ENCODE data around the gene RIN3.
A peak's percentile ranks its signal among the peaks of the same experiment; 100 is the strongest.
"Not testable (repeated sequence)": the region's sequence is repeated elsewhere in the genome, so short reads cannot be mapped to it uniquely, and the experiment has no call there.

The RIN3 gene

DNA sequence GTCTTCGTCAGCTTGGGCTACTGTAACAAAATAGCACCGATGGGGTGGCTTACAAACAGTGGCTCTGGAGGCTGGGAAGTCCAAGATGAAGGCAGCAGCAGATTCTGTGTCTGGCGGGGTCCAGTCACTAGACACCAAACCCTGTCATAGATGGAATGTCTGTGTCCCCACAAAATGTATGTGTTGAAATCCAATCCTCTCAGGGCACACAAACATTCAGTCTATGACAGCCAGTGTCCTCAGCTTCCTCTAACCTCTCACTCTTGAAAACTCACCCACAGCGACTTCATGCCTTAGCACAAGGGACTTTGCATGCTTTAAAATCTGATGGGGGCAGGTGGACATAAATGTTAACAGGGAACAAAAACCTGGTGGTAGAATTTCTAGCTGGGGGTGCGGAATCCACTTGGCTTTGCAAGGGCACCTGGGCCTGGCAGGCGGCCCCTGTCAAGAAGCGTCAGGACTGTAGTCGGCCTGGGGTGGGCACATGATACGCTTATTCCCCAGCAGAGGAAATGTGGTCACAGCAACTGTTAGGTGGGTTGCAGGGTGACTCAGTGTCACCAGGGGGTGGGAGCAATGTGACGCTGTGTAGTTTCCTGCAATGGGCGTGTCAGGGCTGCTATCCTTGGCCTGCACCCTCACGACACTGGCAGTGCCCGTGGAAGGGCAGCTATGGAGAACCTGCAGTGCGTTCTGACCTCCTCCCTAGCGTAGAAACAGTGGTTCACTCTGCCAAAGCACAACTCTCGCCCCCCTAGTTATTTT is 17.7 kb downstream of the RIN3 start:
- no peak for DNase-seq

DNA sequence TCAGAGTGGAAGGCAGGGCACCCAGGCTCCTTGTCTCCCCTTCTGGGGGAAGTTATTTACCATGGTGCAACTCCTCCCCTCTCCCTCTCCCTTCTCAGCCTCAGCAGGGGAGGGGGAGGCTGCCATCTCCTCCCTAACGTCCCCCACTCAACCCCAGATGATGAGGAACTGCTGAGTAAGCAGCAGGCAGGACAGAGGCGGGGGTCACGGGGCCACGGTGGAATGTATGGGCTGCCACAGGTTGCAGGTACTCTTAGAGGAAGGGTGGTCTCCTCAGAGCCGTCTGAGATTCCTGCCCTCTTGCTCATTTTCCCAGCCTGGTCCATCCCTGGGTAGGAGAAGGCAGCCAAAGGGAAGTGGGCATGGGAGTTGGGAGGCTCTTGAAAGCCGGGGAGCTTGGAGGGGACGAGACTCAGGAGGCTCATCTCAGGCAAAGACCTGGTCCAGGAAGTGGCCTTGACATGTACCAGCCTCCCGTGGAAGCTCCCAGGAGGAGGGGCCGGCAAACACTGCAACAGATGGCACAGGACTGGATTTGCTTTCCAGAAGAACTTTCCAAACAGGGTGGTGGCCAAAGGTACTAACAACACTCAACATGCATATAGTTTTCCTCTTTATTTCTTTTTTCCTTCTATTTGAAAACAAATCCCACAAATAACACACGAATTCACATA is 19.0 kb downstream of the RIN3 start:
- DNase-seq, result no peak

DNA sequence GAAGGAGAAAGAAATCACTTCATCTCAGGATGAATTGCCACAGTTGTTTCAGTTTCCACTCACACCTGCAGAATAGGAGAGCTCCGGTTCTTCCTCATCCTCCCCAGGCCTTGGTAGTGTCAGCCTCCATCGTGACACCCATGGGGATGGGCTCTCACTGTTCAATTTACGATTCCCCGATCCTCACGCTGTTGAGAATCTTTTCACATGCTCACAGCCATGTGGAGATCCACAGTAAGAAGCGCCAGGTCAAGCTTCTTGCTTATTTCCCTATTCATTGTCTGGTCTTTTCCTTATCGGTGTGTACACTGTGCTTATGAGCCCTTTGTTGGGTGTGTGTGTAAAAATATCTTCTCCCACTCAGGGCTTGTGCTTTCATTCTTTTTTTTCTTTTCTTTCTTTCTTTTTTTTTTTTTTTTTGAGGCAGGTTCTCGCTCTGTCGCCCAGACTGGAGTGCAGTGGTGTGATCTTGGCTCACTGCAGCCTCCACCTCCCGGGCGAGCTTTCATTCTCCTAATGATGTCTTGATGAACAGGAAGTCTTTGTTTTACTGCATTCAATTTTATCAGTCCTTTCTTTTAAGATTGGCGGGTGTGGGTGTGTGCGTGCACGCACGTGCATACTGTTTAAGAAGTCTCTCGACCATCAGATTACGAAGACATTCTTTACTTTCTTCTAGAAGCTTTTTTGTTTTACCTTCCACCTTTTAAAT is 21.5 kb downstream of the RIN3 start:
- DNase-seq, result no peak

DNA sequence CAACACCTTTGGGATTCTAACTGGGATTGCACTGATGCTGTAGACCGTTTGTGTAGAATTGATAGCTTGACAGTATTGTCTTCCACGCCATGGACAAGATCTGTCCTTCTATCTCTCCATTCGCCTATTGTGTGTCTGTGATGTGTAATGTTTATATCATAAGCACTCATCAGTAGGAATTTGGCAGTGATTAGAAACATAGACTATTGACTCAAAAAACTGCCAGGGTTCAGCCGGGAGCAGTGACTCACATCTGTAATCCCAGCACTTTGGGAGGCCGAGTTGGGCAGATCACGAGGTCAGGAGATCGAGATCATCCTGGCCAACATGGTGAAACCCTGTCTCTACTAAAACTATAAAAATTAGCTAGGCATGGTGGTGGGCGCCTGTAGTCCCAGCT is 22.6 kb downstream of the RIN3 start:
- DNase-seq, result not testable (repeated sequence)

DNA sequence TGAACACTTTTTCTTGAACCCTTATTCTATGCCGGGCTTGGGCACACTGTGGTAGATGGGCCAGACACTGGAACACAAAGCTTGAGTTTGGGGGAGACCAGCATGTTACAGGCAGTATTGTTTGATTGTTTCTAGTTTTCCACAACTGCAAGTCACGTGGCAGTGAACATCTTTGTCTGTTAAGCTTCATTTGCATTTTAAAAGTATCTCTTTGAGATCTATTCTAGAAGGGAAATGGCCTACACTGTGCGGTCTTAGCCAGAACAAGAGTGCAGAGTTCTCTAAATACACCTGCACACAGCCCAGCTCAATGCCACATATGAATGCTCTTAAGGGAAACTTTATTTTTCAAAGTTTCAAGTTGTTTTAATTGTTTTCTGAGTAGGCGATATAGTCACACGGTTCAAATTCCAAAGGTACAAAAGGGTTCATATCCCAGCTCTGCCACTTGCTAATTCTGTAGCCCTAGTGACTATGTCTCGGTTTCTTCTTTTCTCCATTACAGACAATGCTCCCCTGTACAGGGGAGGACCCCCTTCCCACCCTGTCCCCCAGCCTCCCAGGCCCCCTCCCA is 24.9 kb downstream of the RIN3 start:
- DNase-seq, result no peak

DNA sequence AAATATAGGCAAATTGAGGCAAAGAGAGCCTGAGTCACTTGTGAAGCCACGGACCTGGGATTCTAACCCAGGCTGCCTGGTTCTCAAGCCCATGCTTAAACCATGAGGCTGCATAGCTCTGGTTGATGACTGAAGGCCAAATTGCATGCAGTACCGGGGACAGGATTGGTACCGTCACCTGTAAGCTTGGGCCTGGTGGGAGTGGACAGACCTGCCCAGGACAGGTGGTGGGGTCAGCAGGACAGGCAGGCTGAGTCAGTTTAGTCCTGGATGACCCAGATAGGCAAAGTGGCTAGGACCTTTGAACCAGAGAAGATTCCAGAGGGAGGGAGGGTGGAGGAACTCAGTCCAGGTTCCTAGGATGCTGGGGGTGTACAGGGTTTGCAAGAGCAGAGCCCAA is 25.8 kb downstream of the RIN3 start:
- no peak for DNase-seq

DNA sequence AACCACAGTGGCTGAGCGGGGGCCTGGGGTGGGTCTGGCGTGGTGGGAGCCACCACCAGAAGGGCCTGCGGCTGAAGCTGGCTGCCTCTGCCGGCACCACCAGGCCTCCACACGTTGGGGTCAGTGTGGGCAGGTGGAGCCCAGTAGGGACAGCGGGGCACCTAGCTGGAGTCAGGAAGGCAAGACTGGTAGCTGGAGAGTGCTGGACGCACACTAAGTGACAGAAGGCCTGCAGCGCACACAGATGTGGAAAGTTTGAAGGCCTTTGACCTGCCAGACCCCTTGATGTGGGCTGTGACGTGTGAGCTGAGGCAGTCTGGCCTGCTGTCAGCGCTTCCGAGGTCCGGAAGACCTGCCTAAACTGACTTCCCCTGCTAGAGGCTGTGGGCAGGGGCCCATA is 26.3 kb downstream of the RIN3 start:
- DNase-seq, result no peak

DNA sequence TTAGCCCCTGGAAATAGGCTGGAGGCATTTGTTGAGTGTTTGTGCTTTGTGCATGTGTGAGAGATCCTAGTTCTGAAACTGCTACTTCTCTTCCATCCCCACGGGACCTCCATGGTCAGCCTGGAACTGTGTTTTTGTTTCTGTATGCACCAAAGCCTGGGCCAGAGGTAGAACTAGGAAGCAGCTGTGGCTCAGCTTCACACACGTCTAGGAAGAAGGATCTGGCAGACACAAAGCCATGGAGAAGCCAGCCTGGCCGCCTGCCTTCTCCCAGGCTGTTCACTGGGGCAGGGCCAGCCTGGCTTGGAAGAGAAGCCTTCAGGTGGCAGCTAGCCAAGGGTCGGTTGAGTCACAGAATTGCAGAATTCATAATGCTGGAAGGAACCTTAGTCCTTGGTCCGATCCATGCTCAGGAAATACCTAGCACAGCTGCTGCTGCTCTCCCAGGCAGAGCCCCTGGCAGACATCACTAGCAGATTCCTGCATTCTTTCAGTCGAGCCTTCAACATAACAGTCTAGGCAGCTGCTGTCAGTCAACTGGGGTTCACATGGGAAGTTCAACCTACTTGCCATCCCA is 27.0 kb downstream of the RIN3 start:
- no peak for DNase-seq

DNA sequence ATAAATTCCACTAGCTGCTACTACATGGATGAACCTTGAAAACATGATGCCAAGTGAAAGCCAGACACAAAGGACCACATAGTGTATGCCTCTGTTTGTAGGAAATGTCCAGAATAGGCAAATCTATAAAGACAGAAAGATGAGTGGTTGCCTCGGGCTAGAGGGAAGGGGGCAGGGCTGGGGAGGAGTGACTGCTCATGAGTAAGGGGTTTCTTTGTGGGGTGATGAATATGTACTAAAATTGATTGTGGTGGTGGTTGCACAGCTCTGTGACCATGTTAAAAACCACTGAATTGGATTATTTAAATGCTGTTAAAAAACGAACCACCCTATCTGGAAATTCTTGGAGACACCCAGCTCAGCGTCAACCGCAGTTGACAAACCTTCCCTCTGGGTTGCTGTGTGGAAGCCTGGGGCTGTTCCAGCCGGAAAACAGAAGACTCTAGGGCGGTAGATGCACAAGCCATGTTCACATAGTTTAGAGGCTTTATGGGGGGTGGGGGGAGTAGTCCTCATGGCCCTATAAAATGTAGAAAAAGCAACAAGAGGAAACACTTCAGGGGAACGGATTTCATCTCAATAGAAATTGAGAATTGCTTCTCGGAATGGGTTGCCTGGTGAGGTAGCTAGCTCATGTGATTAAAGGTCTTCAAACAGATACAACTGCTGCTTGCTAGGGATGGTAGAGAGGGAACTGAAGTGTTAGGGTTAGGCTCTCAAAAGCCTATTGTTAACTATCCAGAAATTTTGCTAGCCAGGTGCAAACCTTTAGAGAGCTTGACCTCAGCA is 29.4 kb downstream of the RIN3 start:
- no peak for DNase-seq

DNA sequence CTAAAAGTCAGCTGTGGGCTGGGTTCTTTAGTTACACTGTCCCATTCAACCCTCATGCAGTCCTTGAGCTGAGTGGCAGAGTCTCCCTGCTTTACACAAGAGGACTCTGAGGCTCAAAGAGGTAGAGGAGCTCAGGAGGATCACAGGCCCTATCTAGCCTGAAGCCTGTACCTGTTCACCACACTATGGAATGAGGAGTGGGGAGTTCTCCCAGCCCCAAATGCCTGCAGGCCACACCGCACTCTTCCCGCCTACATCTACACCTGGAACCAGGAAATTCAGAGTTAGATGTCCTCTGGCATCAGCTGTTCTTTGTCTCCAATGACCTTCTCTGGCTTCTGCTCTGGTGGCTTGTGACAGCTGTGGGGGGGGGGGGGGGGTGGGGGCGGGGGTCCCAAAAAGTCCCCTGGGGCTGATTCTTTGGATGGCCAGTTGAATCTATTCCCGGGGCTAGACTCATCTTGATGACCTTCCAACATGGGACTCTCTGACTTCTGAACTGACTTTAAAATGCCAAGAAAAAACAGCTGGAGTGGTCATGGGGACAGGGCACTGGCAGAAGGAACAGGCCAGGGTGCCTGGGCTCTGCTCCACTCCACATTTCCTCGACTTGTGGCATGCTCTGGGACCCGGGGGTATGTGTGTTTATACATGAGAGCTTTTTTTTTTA is 30.6 kb downstream of the RIN3 start:
- DNase-seq, result no peak

DNA sequence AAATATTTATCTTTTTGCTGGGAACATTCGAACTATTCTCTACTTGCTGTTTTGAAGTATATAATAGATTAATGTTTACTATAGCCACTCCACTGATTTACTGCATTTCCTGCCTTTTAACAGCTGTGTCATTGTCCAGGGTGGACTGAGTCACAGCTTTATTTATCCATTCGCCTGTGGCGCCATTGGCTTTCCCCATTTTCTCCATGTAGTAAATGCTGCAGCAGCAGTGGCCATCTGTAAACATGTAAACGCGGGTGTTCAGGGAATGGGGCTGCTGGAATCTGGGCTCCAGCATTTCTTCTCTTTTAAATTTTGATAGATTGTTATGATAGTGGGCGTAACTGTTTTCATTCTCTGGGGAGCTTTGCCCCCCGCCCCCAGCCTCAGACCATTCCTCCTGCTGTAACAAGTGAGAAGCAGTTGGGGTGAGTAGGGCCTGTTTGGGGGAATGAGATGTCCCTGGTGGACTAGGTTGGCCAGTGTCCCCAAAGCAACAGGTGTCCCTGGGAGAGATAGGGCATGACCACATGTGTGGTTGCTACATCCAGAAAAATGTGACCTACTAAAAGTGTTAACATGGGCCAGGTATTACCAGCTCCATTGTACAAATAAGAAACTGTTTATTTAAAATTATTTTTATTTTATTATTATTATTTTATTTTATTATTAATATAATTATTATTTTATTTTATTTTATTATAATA is 32.9 kb downstream of the RIN3 start:
- DNase-seq, result peak; percentile 79

DNA sequence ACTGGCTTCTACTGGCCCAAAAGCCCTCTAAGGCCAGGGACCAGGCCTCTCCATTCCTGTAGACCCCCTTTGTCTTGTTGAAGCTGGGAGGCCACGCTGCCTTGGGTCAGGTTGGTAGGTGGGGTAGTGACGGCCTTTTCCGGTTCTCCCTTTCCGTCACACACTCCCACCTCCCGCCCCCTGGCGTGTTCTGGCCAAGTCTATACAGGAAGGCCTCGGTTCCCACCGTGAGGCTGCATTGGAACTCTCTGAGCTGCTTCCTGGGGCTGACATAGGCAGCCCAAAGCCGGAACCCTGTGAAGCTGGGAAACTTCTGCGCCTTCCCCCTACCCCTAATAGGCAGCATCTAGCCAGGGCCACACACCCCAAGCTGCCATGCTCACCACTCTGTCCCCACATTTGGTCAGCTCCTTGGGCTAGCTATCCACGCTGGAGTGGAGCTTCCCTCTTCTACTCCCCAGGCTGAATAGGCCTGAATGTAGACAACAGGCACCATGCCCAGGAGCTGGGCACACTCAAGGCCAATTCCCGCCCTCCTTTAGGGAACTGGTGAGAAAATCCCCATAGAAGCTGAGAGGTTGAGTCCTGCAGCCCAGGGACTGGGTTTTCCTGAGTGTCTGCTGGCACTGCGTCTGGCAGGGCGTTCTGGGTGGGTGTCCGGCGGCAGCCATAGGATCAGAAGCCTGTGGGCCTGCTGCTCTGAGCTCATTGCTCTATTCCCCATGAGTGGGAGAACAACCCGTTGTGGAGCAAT is 35.7 kb downstream of the RIN3 start:
- DNase-seq, result no peak

DNA sequence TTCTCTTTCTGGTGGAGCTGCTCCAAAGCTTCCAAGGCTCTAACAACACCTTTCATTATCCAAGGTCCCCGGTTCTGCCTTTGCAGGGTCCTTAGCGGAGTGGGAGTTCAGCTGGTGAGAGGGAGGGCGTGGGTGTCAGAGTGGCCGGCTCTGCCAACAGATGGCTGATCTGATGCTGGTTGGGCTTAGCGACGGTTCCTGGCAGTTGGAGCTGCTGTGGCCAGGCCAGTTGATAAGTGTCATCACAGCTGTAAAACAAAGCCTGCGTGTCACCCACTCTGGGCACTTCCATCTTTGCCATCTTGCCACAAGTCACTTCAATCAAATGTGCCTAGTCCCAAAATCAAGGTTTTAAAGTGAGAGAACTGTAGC is 36.3 kb downstream of the RIN3 start:
- no peak for DNase-seq

DNA sequence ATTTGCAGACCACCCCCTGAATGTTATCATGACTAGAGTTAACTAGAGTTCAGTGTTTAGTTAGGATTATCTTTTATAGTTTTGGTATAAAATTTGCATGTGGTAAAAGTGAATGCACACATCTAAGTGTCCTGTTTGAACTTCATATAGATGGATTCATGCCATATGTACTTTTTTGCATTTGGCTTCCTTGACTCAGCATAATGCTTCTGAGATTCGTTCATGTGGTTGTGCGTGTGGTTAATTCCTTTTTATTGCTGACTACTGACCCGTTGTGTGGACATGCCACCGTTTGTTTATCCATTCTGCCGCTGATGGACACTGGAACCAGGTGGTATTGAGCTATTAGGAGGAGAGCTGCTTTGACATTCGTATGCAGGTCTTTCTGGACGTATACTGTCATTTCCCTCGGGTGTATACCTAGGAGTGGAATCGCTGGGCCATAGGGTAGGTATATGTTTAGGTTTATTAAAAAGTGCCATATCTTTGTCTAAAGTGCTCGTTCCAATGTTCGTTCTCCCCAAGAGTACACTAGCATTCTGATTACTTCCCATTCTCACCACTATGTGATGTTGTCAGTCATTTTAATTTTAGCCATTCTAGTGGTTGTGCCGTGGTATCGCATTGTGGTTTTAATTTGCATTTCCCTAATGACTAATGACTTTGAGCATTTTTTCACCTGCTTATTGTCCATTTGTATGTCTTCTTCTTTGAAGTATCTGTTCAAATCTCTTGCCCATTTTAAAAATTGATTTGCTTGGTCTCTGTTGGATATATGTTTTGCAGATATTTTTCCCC is 37.7 kb downstream of the RIN3 start:
- DNase-seq, result no peak

DNA sequence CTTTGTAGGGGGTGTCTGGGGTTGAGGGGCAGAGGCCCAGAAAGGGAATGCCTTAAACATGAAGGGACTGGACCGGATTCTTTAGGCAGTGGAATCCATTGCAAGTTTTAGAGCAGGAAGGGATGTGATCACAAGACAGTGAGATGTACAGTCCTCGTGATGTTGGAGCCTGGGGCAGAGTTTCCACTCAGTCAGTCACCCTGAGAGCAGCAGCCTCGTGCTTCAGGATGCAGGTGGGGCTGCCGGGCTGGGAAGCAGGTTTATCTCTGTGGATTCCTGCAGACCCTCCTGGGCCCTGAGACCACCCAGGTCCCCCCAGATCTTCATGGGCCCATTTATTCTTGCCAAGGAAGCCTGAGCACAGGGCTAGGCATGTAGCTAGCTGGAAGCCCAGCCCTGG is 38.5 kb downstream of the RIN3 start:
- DNase-seq, result no peak

DNA sequence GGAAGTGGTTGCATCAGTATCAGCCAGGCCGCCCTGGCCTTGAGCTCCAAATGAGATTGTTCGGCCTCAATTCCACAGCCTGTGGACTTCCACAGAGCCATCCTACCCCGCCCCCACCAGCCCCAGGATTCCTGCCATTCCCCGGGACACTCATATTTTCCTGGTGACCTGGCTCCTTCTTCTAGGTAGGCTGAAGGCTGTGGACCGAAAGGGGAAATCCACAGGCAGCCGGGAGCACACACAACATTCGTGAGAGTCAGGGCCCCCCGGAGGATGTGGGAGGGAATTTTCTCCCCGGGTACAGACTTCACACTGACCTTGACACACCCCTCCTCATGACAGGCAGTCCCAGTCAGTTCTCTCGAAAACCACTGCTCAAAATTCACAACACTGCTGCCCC is 39.9 kb downstream of the RIN3 start:
- no peak for DNase-seq

DNA sequence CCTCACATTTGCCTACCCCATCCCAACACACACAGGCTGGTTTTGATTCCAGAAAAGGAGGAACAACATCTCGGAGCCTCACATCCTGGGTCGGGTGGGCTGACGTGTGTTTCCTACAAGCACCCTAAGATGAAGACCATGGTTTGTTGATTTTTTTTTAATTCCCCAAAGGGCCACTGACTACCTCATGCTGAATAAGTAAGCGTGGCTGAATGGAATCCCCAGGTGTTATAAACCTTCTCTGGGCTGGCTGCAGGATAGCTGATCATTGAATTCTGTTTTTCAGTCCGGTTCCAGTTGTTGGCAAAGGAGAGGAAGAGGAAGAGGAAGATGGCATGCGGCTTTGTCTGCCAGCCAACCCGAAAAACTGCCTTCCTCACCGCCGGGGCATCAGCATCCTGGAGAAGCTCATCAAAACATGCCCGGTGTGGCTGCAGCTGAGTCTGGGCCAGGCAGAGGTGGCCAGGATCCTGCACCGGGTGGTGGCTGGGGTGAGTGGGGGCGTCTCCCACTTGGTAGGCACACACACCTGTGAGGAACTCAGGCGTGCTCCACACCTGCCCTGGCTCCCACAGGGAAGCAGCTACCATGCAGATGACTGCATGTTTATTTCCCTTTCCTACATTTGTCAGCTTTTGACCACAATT is 42.0 kb downstream of the RIN3 start:
- DNase-seq, result no peak

DNA sequence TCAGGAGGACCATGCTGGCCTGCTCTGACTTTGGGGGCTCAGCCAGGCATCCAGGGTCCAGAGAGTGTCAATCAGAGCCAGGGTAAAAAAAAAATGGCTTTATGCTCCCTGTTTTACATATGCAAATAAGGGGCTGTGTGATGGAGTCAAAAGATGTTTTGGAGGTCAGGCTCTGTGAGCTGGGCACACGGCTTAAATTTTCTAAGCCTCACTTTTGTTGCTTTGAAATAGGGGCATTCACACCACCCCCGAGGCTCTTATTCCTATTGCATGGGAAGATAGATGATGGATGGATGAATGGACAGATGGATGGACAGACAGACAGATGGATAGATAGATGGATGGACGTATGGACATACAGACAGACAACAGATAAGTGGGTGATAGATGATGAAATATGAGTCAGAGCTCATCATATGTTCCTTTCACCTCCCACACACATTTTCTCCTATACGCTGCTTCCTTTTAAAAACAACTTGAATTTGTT is 42.7 kb downstream of the RIN3 start:
- no peak for DNase-seq

All from NCI-H774 (cell line).